K562 (cell line): ENCODE results near the gene PLEKHA1.

Experiments
- SP2 ChIP-seq: IDR thresholded peaks from 2 replicates; pipeline ENCODE4 v1.6.1; 2011; ENCODE audit warnings: mild to moderate bottlenecking, low read depth, low read length, moderate library complexity; ENCODE audit not compliant: poor library complexity, severe bottlenecking; ENCODE audit errors: extremely low read depth
- THRB ChIP-seq: fragments of 450-650 bp; formaldehyde crosslinking; conservative IDR thresholded peaks from 2 replicates; pipeline ENCODE4 v1.4.0; 2022; ENCODE audit warnings: mild to moderate bottlenecking, missing genetic modification characterization

GRCh38 chr10:122450353-122450990, 76.0 kb downstream of the PLEKHA1 start:
- TF ChIP-seq SP2 (no peak), THRB (CRISPR knock-in tag) (no peak)
